Measurements from ENCODE around the gene SLC22A5.
"Not testable (repeated sequence)": the region's sequence is repeated elsewhere in the genome, so short reads cannot be mapped to it uniquely, and the experiment has no call there.

SLC22A5 gene

GRCh38 chr5:132389051-132389331 lies 19.5 kb downstream of the SLC22A5 start:
- DNase-seq = no peak

- DNase-seq = no peak
These were observed 20.2 kb downstream of the SLC22A5 start for GRCh38 chr5:132389585-132390286.

- DNase-seq = no peak
These were observed 21.7 kb downstream of the SLC22A5 start for GRCh38 chr5:132391247-132391646.

GRCh38 chr5:132391870-132392269 lies 22.4 kb downstream of the SLC22A5 start:
- DNase-seq = no peak

- no peak for DNase-seq
These were observed 22.9 kb downstream of the SLC22A5 start for GRCh38 chr5:132392411-132392810.

- no peak for DNase-seq
These were observed 23.7 kb downstream of the SLC22A5 start for GRCh38 chr5:132392978-132393825.

GRCh38 chr5:132394667-132395259 lies 25.3 kb downstream of the SLC22A5 start:
- no peak for DNase-seq

GRCh38 chr5:132396589-132397031 lies 27.1 kb downstream of the SLC22A5 start:
- DNase-seq = no peak

- DNase-seq = no peak
These were observed 27.7 kb downstream of the SLC22A5 start for GRCh38 chr5:132397224-132397623.

- DNase-seq = not testable (repeated sequence)
These were observed 28.6 kb downstream of the SLC22A5 start for GRCh38 chr5:132397936-132398675.

- not testable (repeated sequence) for DNase-seq
These were observed 34.5 kb downstream of the SLC22A5 start for GRCh38 chr5:132404041-132404440.

- no peak for DNase-seq
These were observed 36.1 kb downstream of the SLC22A5 start for GRCh38 chr5:132405646-132406045.

- DNase-seq = no peak
These were observed 36.8 kb downstream of the SLC22A5 start for GRCh38 chr5:132406144-132406783.

GRCh38 chr5:132407970-132408369 lies 38.5 kb downstream of the SLC22A5 start:
- DNase-seq = no peak

GRCh38 chr5:132408456-132408855 lies 38.9 kb downstream of the SLC22A5 start:
- no peak for DNase-seq

- no peak for DNase-seq
These were observed 39.5 kb downstream of the SLC22A5 start for GRCh38 chr5:132408965-132409364.

GRCh38 chr5:132410451-132411303 lies 41.2 kb downstream of the SLC22A5 start:
- peak; percentile 86 to 90 for DNase-seq

- peak in 1 of 2 donors; percentile 44 for DNase-seq
These were observed 41.9 kb downstream of the SLC22A5 start for GRCh38 chr5:132411304-132412013.

- no peak for DNase-seq
These were observed 44.1 kb downstream of the SLC22A5 start for GRCh38 chr5:132413567-132413966.

GRCh38 chr5:132414634-132415378 lies 45.3 kb downstream of the SLC22A5 start:
- DNase-seq = no peak
